HTR-8/SVneo (cell line): Measurements from ENCODE around the gene TCERG1L.
"Not testable (repeated sequence)": the region's sequence is repeated elsewhere in the genome, so short reads cannot be mapped to it uniquely, and the experiment has no call there.

ENCODE experiments used
- DNase-seq: peaks from one replicate; pipeline ENCODE4 v3.0.0; 2011; ENCODE audit warnings: low spot score, mixed read lengths; ENCODE audit not compliant: insufficient read length
- FAIRE-seq: peaks from 2 replicates; lab custom pipeline; 2011; peaks lifted over from hg19 to GRCh38; lab: Jason Lieb, UNC

TCERG1L gene

GRCh38 chr10:131251146-131251541 is 60.4 kb downstream of the TCERG1L start:
- no peak for DNase-seq
- FAIRE-seq = no peak

- FAIRE-seq (no peak), DNase-seq (no peak)
Observed at GRCh38 chr10:131250454-131251145, 60.9 kb downstream of the TCERG1L start.

GRCh38 chr10:131249955-131250344 is 61.6 kb downstream of the TCERG1L start:
- no peak for FAIRE-seq
- DNase-seq = no peak

GRCh38 chr10:131249238-131249954 is 62.1 kb downstream of the TCERG1L start:
- DNase-seq = no peak
- no peak for FAIRE-seq

- no peak for FAIRE-seq
- no peak for DNase-seq
Observed at GRCh38 chr10:131248376-131249165, 63.0 kb downstream of the TCERG1L start.

GRCh38 chr10:131247873-131248272 is 63.6 kb downstream of the TCERG1L start:
- DNase-seq (no peak), FAIRE-seq (no peak)

GRCh38 chr10:131246775-131247174 is 64.7 kb downstream of the TCERG1L start:
- DNase-seq (no peak), FAIRE-seq (no peak)

GRCh38 chr10:131246089-131246488 is 65.4 kb downstream of the TCERG1L start:
- FAIRE-seq (no peak), DNase-seq (no peak)

- DNase-seq (no peak), FAIRE-seq (no peak)
Observed at GRCh38 chr10:131245475-131246059, 66.0 kb downstream of the TCERG1L start.

- FAIRE-seq = no peak
- DNase-seq = no peak
Observed at GRCh38 chr10:131244836-131245235, 66.7 kb downstream of the TCERG1L start.

GRCh38 chr10:131243076-131243475 is 68.4 kb downstream of the TCERG1L start:
- FAIRE-seq = no peak
- no peak for DNase-seq

GRCh38 chr10:131242007-131242406 is 69.5 kb downstream of the TCERG1L start:
- DNase-seq (no peak), FAIRE-seq (no peak)

GRCh38 chr10:131240691-131241090 is 70.8 kb downstream of the TCERG1L start:
- DNase-seq (no peak), FAIRE-seq (no peak)

GRCh38 chr10:131239926-131240325 is 71.6 kb downstream of the TCERG1L start:
- DNase-seq = no peak
- no peak for FAIRE-seq

- DNase-seq (no peak), FAIRE-seq (no peak)
Observed at GRCh38 chr10:131239450-131239849, 72.1 kb downstream of the TCERG1L start.

GRCh38 chr10:131238669-131239280 is 72.7 kb downstream of the TCERG1L start:
- DNase-seq (no peak), FAIRE-seq (no peak)

GRCh38 chr10:131237991-131238651 is 73.4 kb downstream of the TCERG1L start:
- no peak for FAIRE-seq

GRCh38 chr10:131234606-131235005 is 76.9 kb downstream of the TCERG1L start:
- FAIRE-seq, DNase-seq: not testable (repeated sequence)

More at GRCh38 chr10:131237991-131238651, 73.4 kb downstream of the TCERG1L start:
- DNase-seq = no peak

GRCh38 chr10:131233611-131234258 is 77.8 kb downstream of the TCERG1L start:
- FAIRE-seq (no peak), DNase-seq (no peak)
